WTC11 (cell line): Measurements from ENCODE around the gene KCND2. TPM values are rescaled to one million over a fixed set of nuclear protein-coding genes. Genes with fewer than 3 reads are reported as not detected.
A peak's percentile ranks its signal among the peaks of the same experiment; 100 is the strongest.

Experiments
- ATAC-seq: fragments of 200-7000 bp; cut with Tn5 transposase; 2 replicates; pipeline ENCODE4 v1.10.0; 2021; ENCODE audit warnings: mild to moderate bottlenecking, moderate library complexity
- CTCF ChIA-PET: fragments of 300-600 bp; sonication (Branson Sonifier 250); formaldehyde crosslinking; loops from one replicate; lab custom pipeline; 2021; ENCODE audit warnings: antibody characterized with exemption; lab: Charles Lee
- POLR2A ChIA-PET: fragments of 350-600 bp; sonication (Branson Sonifier 250); formaldehyde crosslinking; loops from one replicate; lab custom pipeline; 2021; ENCODE audit warnings: antibody characterized with exemption; lab: Charles Lee
- DNase-seq: peaks from one replicate; pipeline ENCODE4 v3.0.0; 2021; ENCODE audit warnings: low spot score
- H3K27ac Mint-ChIP-seq: 2 replicates; pipeline ENCODE4 v1.8.0; 2021; ENCODE audit warnings: mixed read lengths
- H3K27me3 Mint-ChIP-seq: 2 replicates; pipeline ENCODE4 v1.8.0; 2021; ENCODE audit warnings: low read depth, mild to moderate bottlenecking, moderate library complexity, mixed read lengths
- H3K36me3 Mint-ChIP-seq: 2 replicates; pipeline ENCODE4 v1.8.0; 2021; ENCODE audit warnings: mixed read lengths
- H3K4me1 Mint-ChIP-seq: 2 replicates; pipeline ENCODE4 v1.8.0; 2022; ENCODE audit warnings: mixed read lengths
- H3K4me3 Mint-ChIP-seq: 2 replicates; pipeline ENCODE4 v1.8.0; 2021; ENCODE audit warnings: mild to moderate bottlenecking, moderate library complexity, mixed read lengths
- H3K9me3 Mint-ChIP-seq: 2 replicates; pipeline ENCODE4 v1.8.0; 2021; ENCODE audit warnings: mixed read lengths
- ESRRA ChIP-seq: sonication (generic); formaldehyde crosslinking; IDR thresholded peaks from 2 replicates; pipeline ENCODE4 v1.8.1; 2022; ENCODE audit warnings: mild to moderate bottlenecking, missing genetic modification reagents, borderline replicate concordance
- NR2C2 ChIP-seq: sonication (generic); formaldehyde crosslinking; IDR thresholded peaks from 2 replicates; pipeline ENCODE4 v1.8.0; 2022; ENCODE audit warnings: mild to moderate bottlenecking, missing genetic modification reagents
- PRRX2 ChIP-seq: fragments of 250-450 bp; sonication (Bioruptor Pico); IDR thresholded peaks from 2 replicates; pipeline ENCODE4 v1.8.0; 2021; ENCODE audit warnings: mild to moderate bottlenecking
- RORB ChIP-seq: fragments of 250-450 bp; sonication (Bioruptor Pico); IDR thresholded peaks from 2 replicates; pipeline ENCODE4 v1.9.0; 2021; ENCODE audit warnings: mild to moderate bottlenecking
- SOX15 ChIP-seq: fragments of 250-450 bp; sonication (Bioruptor Pico); IDR thresholded peaks from 2 replicates; pipeline ENCODE4 v1.9.0; 2021; ENCODE audit warnings: mild to moderate bottlenecking
- ZBTB21 ChIP-seq: sonication (generic); formaldehyde crosslinking; IDR thresholded peaks from 2 replicates; pipeline ENCODE4 v1.8.1; 2023; ENCODE audit warnings: mild to moderate bottlenecking, missing genetic modification reagents, borderline replicate concordance
- ZNF121 ChIP-seq: sonication (generic); formaldehyde crosslinking; IDR thresholded peaks from 2 replicates; pipeline ENCODE4 v1.8.0; 2023; ENCODE audit warnings: missing genetic modification reagents
- ZNF317 ChIP-seq: sonication (generic); formaldehyde crosslinking; IDR thresholded peaks from 2 replicates; pipeline ENCODE4 v1.8.1; 2023; ENCODE audit warnings: low read depth, mild to moderate bottlenecking, moderate library complexity, missing genetic modification reagents, borderline replicate concordance
- ZNF423 ChIP-seq: fragments of 250-450 bp; sonication (Bioruptor Pico); IDR thresholded peaks from 2 replicates; pipeline ENCODE4 v2.1.2; 2022; ENCODE audit warnings: mild to moderate bottlenecking, moderate library complexity
- ZNF671 ChIP-seq: fragments of 250-450 bp; sonication (Bioruptor Pico); IDR thresholded peaks from 2 replicates; pipeline ENCODE4 v1.8.0; 2021; ENCODE audit warnings: mild to moderate bottlenecking
- total RNA-seq: library from RNA; stranded (reverse); gene quantifications from 3 replicates; pipeline ENCODE4 v1.2.3, GENCODE V29; 2021
- TF ChIP-seq, protein P1 (sequence below): fragments of 250-450 bp; sonication (Bioruptor Pico); IDR thresholded peaks from 2 replicates; pipeline ENCODE4 v1.8.0; 2021; ENCODE audit warnings: mild to moderate bottlenecking
- TF ChIP-seq, protein P2 (sequence below): sonication (generic); formaldehyde crosslinking; IDR thresholded peaks from 2 replicates; pipeline ENCODE4 v1.8.0; 2023; ENCODE audit warnings: missing genetic modification reagents
- TF ChIP-seq, protein P3 (sequence below): fragments of 200-600 bp; IDR thresholded peaks from 2 replicates; pipeline ENCODE4 v1.8.0; 2022; ENCODE audit warnings: antibody characterized with exemption
- TF ChIP-seq, protein P4 (sequence below): sonication (generic); formaldehyde crosslinking; IDR thresholded peaks from 2 replicates; pipeline ENCODE4 v1.8.1; 2022; ENCODE audit warnings: low read depth, mild to moderate bottlenecking, moderate library complexity, missing genetic modification reagents, borderline replicate concordance
- TF ChIP-seq, protein P5 (sequence below): fragments of 250-450 bp; sonication (Bioruptor Pico); IDR thresholded peaks from 2 replicates; pipeline ENCODE4 v1.9.0; 2021; ENCODE audit warnings: mild to moderate bottlenecking, borderline replicate concordance
- TF ChIP-seq, protein P6 (sequence below): fragments of 250-450 bp; sonication (Bioruptor Pico); IDR thresholded peaks from 2 replicates; pipeline ENCODE4 v1.9.0; 2021; ENCODE audit warnings: mild to moderate bottlenecking
- TF ChIP-seq, protein P7 (sequence below): sonication (generic); formaldehyde crosslinking; IDR thresholded peaks from 2 replicates; pipeline ENCODE4 v1.8.1; 2022; ENCODE audit warnings: missing genetic modification reagents, borderline replicate concordance

Gene KCND2
- total RNA-seq, 1 experiment from 2014 or later, result 4.6 TPM

DNA sequence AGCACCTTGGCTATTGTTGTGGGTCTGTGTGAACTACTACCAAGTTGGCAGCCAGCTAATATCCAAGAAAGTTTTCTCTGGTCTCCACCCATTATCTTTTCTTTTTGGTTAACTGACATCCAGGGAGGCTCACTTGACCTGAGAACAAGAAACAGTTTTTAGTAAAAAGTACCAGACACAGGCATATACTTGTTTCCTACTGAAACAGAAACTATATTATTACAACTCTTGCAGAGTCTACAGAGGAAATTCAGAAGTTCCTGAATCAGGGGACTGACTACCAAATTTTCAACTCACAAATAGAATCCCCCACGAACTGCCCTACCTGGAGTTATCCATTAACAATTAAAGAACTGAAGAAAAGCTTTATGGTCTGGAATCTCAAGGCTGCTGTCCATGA, 168.9 kb downstream of the KCND2 start (continued):
- TF ChIP-seq, protein P1, sequence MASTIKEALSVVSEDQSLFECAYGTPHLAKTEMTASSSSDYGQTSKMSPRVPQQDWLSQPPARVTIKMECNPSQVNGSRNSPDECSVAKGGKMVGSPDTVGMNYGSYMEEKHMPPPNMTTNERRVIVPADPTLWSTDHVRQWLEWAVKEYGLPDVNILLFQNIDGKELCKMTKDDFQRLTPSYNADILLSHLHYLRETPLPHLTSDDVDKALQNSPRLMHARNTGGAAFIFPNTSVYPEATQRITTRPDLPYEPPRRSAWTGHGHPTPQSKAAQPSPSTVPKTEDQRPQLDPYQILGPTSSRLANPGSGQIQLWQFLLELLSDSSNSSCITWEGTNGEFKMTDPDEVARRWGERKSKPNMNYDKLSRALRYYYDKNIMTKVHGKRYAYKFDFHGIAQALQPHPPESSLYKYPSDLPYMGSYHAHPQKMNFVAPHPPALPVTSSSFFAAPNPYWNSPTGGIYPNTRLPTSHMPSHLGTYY (CRISPR knock-in tag), result no peak
- TF ChIP-seq ZBTB21 (CRISPR knock-in tag) (no peak), ZNF317 (CRISPR knock-in tag) (no peak), PRRX2 (CRISPR knock-in tag) (no peak), ZNF671 (CRISPR knock-in tag) (no peak)
- TF ChIP-seq, protein P2, sequence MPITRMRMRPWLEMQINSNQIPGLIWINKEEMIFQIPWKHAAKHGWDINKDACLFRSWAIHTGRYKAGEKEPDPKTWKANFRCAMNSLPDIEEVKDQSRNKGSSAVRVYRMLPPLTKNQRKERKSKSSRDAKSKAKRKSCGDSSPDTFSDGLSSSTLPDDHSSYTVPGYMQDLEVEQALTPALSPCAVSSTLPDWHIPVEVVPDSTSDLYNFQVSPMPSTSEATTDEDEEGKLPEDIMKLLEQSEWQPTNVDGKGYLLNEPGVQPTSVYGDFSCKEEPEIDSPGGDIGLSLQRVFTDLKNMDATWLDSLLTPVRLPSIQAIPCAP (CRISPR knock-in tag), result no peak
- TF ChIP-seq, protein P3, sequence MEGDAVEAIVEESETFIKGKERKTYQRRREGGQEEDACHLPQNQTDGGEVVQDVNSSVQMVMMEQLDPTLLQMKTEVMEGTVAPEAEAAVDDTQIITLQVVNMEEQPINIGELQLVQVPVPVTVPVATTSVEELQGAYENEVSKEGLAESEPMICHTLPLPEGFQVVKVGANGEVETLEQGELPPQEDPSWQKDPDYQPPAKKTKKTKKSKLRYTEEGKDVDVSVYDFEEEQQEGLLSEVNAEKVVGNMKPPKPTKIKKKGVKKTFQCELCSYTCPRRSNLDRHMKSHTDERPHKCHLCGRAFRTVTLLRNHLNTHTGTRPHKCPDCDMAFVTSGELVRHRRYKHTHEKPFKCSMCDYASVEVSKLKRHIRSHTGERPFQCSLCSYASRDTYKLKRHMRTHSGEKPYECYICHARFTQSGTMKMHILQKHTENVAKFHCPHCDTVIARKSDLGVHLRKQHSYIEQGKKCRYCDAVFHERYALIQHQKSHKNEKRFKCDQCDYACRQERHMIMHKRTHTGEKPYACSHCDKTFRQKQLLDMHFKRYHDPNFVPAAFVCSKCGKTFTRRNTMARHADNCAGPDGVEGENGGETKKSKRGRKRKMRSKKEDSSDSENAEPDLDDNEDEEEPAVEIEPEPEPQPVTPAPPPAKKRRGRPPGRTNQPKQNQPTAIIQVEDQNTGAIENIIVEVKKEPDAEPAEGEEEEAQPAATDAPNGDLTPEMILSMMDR, result no peak
- TF ChIP-seq, all 79 proteins: peak for 0

DNA sequence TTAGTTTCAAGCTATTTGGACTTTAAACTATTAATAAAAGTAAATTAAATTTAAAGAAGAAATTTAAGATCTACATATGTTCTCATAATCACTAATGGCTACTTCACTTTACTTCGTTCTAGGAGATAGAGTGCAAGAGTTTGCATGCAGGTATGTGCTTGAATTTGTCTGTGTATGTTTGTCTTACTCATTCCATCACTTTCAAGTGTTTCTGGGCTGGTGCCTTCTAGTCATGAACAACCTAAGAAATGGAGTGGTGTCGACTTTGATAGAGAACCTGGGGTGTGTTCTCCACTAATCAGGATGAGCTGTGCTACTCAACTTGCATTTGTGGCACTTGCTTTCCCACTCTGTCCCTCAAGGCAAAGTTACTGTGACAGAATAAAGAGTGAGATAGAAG, 169.9 kb downstream of the KCND2 start:
- Mint-ChIP-seq H3K27me3 (no peaks in the 10 kb centered on the region), H3K27ac (0 out of 2 replicates have a peak overlapping the region, but pooled peaks have one; percentile 11), H3K36me3 (no peaks in the 10 kb centered on the region), H3K9me3 (0 out of 2 replicates have a peak, but pooled peaks cover 3% of the 10 kb centered on the region), H3K4me1 (0 out of 2 replicates have a peak, but pooled peaks cover 5% of the 10 kb centered on the region), H3K4me3 (no peak overlapping the region)
- no peak for DNase-seq
- TF ChIP-seq, protein P4, sequence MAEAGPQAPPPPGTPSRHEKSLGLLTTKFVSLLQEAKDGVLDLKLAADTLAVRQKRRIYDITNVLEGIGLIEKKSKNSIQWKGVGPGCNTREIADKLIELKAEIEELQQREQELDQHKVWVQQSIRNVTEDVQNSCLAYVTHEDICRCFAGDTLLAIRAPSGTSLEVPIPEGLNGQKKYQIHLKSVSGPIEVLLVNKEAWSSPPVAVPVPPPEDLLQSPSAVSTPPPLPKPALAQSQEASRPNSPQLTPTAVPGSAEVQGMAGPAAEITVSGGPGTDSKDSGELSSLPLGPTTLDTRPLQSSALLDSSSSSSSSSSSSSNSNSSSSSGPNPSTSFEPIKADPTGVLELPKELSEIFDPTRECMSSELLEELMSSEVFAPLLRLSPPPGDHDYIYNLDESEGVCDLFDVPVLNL (CRISPR knock-in tag), result no peak
- no peak for TF ChIP-seq RORB (CRISPR knock-in tag)
- TF ChIP-seq, protein P5, sequence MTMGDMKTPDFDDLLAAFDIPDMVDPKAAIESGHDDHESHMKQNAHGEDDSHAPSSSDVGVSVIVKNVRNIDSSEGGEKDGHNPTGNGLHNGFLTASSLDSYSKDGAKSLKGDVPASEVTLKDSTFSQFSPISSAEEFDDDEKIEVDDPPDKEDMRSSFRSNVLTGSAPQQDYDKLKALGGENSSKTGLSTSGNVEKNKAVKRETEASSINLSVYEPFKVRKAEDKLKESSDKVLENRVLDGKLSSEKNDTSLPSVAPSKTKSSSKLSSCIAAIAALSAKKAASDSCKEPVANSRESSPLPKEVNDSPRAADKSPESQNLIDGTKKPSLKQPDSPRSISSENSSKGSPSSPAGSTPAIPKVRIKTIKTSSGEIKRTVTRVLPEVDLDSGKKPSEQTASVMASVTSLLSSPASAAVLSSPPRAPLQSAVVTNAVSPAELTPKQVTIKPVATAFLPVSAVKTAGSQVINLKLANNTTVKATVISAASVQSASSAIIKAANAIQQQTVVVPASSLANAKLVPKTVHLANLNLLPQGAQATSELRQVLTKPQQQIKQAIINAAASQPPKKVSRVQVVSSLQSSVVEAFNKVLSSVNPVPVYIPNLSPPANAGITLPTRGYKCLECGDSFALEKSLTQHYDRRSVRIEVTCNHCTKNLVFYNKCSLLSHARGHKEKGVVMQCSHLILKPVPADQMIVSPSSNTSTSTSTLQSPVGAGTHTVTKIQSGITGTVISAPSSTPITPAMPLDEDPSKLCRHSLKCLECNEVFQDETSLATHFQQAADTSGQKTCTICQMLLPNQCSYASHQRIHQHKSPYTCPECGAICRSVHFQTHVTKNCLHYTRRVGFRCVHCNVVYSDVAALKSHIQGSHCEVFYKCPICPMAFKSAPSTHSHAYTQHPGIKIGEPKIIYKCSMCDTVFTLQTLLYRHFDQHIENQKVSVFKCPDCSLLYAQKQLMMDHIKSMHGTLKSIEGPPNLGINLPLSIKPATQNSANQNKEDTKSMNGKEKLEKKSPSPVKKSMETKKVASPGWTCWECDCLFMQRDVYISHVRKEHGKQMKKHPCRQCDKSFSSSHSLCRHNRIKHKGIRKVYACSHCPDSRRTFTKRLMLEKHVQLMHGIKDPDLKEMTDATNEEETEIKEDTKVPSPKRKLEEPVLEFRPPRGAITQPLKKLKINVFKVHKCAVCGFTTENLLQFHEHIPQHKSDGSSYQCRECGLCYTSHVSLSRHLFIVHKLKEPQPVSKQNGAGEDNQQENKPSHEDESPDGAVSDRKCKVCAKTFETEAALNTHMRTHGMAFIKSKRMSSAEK (CRISPR knock-in tag), result no peak
- TF ChIP-seq, protein P6, sequence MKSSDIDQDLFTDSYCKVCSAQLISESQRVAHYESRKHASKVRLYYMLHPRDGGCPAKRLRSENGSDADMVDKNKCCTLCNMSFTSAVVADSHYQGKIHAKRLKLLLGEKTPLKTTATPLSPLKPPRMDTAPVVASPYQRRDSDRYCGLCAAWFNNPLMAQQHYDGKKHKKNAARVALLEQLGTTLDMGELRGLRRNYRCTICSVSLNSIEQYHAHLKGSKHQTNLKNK, result no peak
- TF ChIP-seq ZNF423 (CRISPR knock-in tag), result no peak
- no peak for TF ChIP-seq ZNF121 (CRISPR knock-in tag)
- no peak for TF ChIP-seq ZBTB21 (CRISPR knock-in tag)
- TF ChIP-seq, protein P7, sequence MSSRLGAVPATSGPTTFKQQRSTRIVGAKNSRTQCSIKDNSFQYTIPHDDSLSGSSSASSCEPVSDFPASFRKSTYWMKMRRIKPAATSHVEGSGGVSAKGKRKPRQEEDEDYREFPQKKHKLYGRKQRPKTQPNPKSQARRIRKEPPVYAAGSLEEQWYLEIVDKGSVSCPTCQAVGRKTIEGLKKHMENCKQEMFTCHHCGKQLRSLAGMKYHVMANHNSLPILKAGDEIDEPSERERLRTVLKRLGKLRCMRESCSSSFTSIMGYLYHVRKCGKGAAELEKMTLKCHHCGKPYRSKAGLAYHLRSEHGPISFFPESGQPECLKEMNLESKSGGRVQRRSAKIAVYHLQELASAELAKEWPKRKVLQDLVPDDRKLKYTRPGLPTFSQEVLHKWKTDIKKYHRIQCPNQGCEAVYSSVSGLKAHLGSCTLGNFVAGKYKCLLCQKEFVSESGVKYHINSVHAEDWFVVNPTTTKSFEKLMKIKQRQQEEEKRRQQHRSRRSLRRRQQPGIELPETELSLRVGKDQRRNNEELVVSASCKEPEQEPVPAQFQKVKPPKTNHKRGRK (CRISPR knock-in tag), result no peak
- no peak for TF ChIP-seq ZNF317 (CRISPR knock-in tag)
- TF ChIP-seq NR2C2, result no peak
- no peak for TF ChIP-seq ESRRA (CRISPR knock-in tag)
- no peak for TF ChIP-seq SOX15 (CRISPR knock-in tag)
- no peak for ATAC-seq
- ChIA-PET POLR2A (no interaction called here), CTCF (no interaction called here)
